Body of pancreas (tissue), 4 donors: ENCODE data around the gene SCP2. TPM values are rescaled to one million over a fixed set of nuclear protein-coding genes. Genes with fewer than 3 reads are reported as not detected.

Experiments
- ATAC-seq: fragments of 150-250 bp; one replicate; pipeline ENCODE4 v1.9.1; 2016
- DNase-seq, 4 donors: peaks; one replicate each; pipeline ENCODE4 v3.0.0-alpha.2; 2019
- H3K27ac ChIP-seq, 4 donors: fragments of 200-600 bp; sonication (generic); 1 replicate in 3 of 4; 2 replicates in 1 of 4; pipeline versions ENCODE4 v1.5.1 to v1.6.1; 2016 to 2019; ENCODE audit warnings: mild to moderate bottlenecking in 1 of 4, mixed read lengths in 1 of 4, moderate library complexity in 1 of 4
- H3K27me3 ChIP-seq, 2 donors: fragments of 200-600 bp; sonication (generic); one replicate each; pipeline ENCODE4 v1.6.0; 2016; ENCODE audit warnings: mild to moderate bottlenecking in 1 of 2
- H3K36me3 ChIP-seq, 2 donors: fragments of 200-600 bp; sonication (generic); replicated peaks in 1 of 2; 2 replicates each; pipeline ENCODE4 v1.5.1; 2016; ENCODE audit warnings: low read depth in 2 of 2; ENCODE audit not compliant: insufficient read depth in 1 of 2
- H3K4me1 ChIP-seq: fragments of 200-600 bp; sonication (generic); one replicate; pipeline ENCODE4 v1.6.0; 2016
- H3K4me3 ChIP-seq, 2 donors: fragments of 200-600 bp; sonication (generic); 1 replicate in 1 of 2; 2 replicates in 1 of 2; pipeline ENCODE4 v1.5.1; 2016 to 2019
- H3K9me3 ChIP-seq, 3 donors: fragments of 200-600 bp; sonication (generic); 1 replicate in 2 of 3; 2 replicates in 1 of 3; pipeline ENCODE4 v1.5.1; 2016
- POLR2A ChIP-seq, 3 donors: fragments of 450-650 bp; IDR thresholded peaks; one replicate each; pipeline ENCODE4 v1.6.1; 2016; ENCODE audit warnings: antibody characterized with exemption in 3 of 3, mild to moderate bottlenecking in 2 of 3
- WGBS, 2 donors: methylation state at CpG; one replicate each; pipeline ENCODE4 v1.1.5; 2017; 5-methylcytosine and 5-hydroxymethylcytosine counted together
- intact Hi-C: fragments of 100-400 bp; cut with DNase I; formaldehyde crosslinking; loops from one replicate; pipeline ENCODE4 v1.15.1; 2023
- total RNA-seq, 2 donors: library from RNA; depleted of rRNA; stranded (reverse); fragments of >200 nt; gene quantifications; one replicate each; pipeline ENCODE4 v1.1.0, GENCODE V29; 2016
- TF ChIP-seq, protein P1 (sequence below), 7 experiments: fragments of 450-650 bp in 4 of 7; fragments of 200-600 bp in 3 of 7; sonication (generic) in 3 of 7; IDR thresholded peaks; one replicate each; pipeline ENCODE4 v1.5.1; 2016 to 2019; ENCODE audit warnings: antibody characterized with exemption in 7 of 7

SCP2 gene
- total RNA-seq, 2 donors from 2014 or later = 87.4 to 90.3 TPM

DNA sequence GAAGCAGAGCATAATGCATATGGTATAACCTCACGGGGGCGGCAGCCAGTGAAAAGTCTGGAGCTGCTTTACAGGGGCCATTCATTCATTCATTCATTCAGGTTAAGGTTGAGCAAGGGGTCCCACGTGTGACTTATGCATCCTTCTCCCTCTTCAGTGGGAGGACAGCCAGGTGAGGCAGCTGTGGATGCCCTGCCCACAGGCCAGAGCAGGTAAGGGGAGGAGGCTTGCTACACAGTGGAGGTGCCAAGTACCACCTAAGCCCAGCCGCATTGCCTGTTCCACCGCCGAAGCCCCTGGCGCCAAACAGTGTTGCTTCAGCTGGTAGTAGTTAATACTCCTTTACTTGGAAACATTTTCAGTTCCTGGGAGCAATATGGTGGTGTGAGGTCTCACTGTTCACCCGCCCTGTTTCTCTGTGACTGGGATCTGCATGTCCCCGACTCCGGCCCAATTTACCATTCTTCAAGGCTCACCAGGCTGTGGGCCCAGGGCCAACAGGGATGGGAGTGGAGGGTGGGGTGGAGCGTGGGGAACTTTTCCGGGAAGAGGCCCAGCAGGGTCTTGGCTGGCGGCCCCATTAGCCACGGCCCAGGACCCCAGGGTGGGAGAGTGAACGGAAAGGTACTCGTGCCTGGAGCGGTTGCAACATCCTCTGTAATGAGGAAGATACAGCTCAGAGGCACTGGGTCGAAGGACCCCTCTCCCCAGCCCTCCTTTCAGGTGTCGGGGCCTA is 134.2 kb downstream of the SCP2 start:
- intact Hi-C loops = no loop called here
- H3K27me3 ChIP-seq = peaks cover 0 to 21% of the 10 kb centered on the region in 2 donors
- peaks cover 18% of the 10 kb centered on the region for H3K4me1 ChIP-seq
- no peaks in the 10 kb centered on the region for H3K9me3 ChIP-seq
- no peak overlapping the region for H3K4me3 ChIP-seq
- H3K27ac ChIP-seq = no peak overlapping the region
- H3K36me3 ChIP-seq = no peaks in the 10 kb centered on the region
- ATAC-seq (no peak), DNase-seq (no peak)
- 51 to 53% methylated on average over 13 to 19 of the region's 19 CpGs for WGBS, 2 donors
- no peak for TF ChIP-seq POLR2A (IDR thresholded peaks at IDR 0.05)
- TF ChIP-seq, protein P1, sequence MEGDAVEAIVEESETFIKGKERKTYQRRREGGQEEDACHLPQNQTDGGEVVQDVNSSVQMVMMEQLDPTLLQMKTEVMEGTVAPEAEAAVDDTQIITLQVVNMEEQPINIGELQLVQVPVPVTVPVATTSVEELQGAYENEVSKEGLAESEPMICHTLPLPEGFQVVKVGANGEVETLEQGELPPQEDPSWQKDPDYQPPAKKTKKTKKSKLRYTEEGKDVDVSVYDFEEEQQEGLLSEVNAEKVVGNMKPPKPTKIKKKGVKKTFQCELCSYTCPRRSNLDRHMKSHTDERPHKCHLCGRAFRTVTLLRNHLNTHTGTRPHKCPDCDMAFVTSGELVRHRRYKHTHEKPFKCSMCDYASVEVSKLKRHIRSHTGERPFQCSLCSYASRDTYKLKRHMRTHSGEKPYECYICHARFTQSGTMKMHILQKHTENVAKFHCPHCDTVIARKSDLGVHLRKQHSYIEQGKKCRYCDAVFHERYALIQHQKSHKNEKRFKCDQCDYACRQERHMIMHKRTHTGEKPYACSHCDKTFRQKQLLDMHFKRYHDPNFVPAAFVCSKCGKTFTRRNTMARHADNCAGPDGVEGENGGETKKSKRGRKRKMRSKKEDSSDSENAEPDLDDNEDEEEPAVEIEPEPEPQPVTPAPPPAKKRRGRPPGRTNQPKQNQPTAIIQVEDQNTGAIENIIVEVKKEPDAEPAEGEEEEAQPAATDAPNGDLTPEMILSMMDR (IDR thresholded peaks at IDR 0.05) = no peak

DNA sequence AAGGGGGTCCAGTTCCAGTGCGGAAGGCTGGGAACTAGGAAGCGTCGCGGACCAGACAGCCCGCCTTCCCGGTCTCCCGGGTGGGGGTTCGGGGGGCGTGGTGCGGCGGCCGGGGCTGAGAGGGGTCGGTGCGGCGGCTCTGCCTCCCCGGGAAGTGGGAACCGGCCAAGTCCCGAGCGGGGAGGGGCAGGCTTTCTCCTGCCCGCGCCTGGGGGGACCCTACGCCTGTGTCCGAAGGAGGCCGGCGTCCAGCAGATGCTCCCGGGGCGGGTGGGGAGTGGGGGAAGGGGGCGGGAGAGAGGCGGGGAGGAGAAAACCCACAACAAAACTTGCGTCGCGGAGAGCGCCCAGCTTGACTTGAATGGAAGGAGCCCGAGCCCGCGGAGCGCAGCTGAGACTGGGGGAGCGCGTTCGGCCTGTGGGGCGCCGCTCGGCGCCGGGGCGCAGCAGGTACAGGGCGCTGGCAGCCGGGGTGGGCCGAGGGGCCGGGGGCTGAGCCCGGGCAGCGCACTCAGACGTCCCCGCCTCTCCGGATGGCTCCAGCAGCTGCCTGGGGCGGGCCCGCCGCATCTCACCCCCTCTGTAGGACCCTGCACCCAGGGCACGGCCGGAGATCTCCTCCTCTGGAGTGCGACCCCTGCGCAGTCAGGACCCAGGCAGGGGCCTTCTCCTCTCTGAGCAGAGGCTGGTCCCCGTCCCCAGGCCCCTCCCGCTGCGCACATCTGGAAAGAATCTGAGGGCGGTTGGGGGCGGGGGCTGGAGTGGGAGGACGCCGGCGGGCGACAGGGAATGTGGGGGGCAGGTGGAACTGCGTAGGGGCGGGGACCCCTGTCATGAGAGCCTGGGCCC is 135.0 kb downstream of the SCP2 start, which contains the start of gene PODN:
Gene PODN, plus strand, starts transcription at position 355 of the 849 bp plus-strand sequence. CDS start 7,643 bp downstream, outside the sequence.
- DNase-seq = peak in 1 of 4 donors; percentile 34
- H3K27me3 ChIP-seq = peaks cover 0 to 21% of the 10 kb centered on the region in 2 donors
- TF ChIP-seq, protein P1 (IDR thresholded peaks at IDR 0.05) = no peak
- no peak for TF ChIP-seq POLR2A (IDR thresholded peaks at IDR 0.05)
- peaks cover 18% of the 10 kb centered on the region for H3K4me1 ChIP-seq
- intact Hi-C loops = no loop called here
- no peaks in the 10 kb centered on the region for H3K36me3 ChIP-seq
- peak; percentile 36 for ATAC-seq
- no peaks in the 10 kb centered on the region for H3K9me3 ChIP-seq
- WGBS, 2 donors = 1% methylated on average over 21 to 62 of the region's 73 CpGs
- peak within 1 kb of the TSS in 1 of 2 donors; percentile 4 for H3K4me3 ChIP-seq
- no peak within 1 kb of the TSS for H3K27ac ChIP-seq

DNA sequence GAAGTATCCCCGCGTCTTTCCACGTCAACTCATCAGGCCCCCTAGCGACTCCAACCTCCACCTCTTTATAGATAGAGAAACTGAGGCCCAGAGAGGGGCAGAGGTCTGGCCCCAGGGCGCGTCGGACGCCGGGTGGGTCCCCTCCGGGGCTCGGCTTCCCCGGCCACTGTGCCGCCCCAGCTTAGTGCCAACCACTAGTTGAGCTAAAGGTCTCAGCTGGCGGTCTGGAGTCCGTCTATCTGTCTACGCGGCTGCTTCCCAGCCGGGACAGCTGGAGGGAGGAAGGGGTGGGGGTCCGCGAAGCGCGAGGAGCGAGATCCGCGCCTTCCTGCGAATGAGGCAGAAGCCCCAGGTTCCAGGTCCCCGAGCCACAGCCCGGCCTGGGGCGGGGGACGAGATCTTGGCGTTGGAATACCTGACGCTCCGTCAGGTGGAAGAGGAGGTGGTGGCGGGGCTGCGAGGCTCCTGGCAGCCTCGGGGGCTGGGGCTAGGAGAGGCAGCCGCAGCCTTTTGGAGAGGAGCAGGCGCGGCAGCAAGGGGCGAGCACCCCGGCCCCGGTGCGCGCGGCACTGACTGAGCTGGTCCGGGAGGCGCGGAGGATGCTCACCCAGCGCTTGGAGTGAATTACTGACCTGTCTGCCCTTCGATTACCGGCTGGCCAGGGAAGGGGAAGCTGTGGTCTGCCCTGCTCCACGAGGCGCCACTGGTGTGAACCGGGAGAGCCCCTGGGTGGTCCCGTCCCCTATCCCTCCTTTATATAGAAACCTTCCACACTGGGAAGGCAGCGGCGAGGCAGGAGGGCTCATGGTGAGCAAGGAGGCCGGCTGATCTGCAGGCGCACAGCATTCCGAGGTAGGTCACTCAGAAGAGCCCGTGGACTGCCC is 135.9 kb downstream of the SCP2 start:
- peak overlapping the region in 1 of 2 donors; percentile 4 for H3K4me3 ChIP-seq
- DNase-seq = peak in 1 of 4 donors; percentile 7
- intact Hi-C loops = no loop called here
- peaks cover 0 to 21% of the 10 kb centered on the region in 2 donors for H3K27me3 ChIP-seq
- WGBS, 2 donors = 17 to 50% methylated on average over 15 to 59 of the region's 61 CpGs
- peaks cover 18% of the 10 kb centered on the region for H3K4me1 ChIP-seq
- no peak for TF ChIP-seq POLR2A (IDR thresholded peaks at IDR 0.05)
- TF ChIP-seq, protein P1 (IDR thresholded peaks at IDR 0.05) = no peak
- H3K9me3 ChIP-seq = no peaks in the 10 kb centered on the region
- H3K36me3 ChIP-seq = no peaks in the 10 kb centered on the region
- ATAC-seq = no peak
- no peak overlapping the region for H3K27ac ChIP-seq

DNA sequence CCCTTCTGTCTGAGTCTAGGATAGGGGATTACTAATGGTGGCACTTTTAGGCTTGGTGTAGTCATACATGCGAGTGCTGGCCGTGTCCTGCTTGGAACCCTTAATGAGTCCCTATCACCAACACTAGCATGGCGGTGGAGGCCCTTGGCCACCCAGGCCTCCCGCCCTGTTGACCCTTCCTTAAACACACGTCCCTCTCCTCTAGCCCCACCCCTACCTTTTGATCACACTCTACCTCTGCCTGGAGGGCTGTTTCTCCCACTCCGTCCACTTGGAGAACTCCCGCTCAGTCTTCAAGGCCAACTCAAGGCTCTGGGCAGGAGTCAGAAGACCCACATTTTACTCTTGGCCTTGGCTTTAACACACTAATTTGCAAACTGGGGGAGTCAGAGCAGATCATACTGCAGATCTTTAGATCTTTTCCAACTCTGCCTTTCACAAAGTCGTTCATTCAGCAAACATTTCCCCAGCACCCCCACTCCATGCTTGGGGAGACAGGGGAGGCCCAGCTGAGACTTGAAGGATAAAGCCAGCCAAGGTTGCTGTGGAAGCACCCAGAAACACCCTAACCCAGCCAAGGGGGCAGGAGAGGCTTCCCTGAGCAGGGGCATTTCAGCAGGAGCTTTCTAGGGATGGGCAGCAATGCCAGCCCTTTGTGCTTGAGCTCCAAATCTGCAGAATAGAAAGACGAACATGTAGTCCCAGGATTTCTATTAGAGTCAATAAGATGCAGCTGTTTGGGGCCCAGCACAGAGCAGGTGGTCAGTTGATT is 136.9 kb downstream of the SCP2 start:
- WGBS, 2 donors = 83 to 93% methylated on average over 9 of the region's 9 CpGs
- H3K27ac ChIP-seq = no peak overlapping the region
- no peak for DNase-seq
- no peak for ATAC-seq
- intact Hi-C loops = no loop called here
- no peaks in the 10 kb centered on the region for H3K9me3 ChIP-seq
- H3K27me3 ChIP-seq = peaks cover 0 to 21% of the 10 kb centered on the region in 2 donors
- H3K4me3 ChIP-seq = no peak overlapping the region
- TF ChIP-seq, protein P1 (IDR thresholded peaks at IDR 0.05) = no peak
- TF ChIP-seq POLR2A (IDR thresholded peaks at IDR 0.05) = no peak
- H3K36me3 ChIP-seq = no peaks in the 10 kb centered on the region
- peaks cover 18% of the 10 kb centered on the region for H3K4me1 ChIP-seq
